Pancreas (tissue), 10 donors: ENCODE results near the gene CHPF. TPM values are rescaled to one million over a fixed set of nuclear protein-coding genes. Genes with fewer than 3 reads are reported as not detected.

Experiments
- ATAC-seq, 4 donors: fragments of 200-7000 bp; cut with Tn5 transposase; one replicate each; pipeline versions ENCODE4 v1.8.0 to v1.9.1; 2020; ENCODE audit warnings: mild to moderate bottlenecking in 4 of 4, moderate library complexity in 4 of 4
- DNase-seq, 6 donors: peaks; one replicate each; pipeline ENCODE4 v3.0.0-alpha.2; 2020
- FAIRE-seq: peaks from 2 replicates; lab custom pipeline; 2012; peaks lifted over from hg19 to GRCh38; lab: Jason Lieb, UNC
- H3K27ac ChIP-seq, 4 donors: fragments of 200-600 bp; sonication (generic); 1 replicate in 3 of 4; 2 replicates in 1 of 4; pipeline versions ENCODE4 v1.5.0 to v1.8.0; 2020
- H3K27me3 ChIP-seq, 4 donors: fragments of 200-600 bp; one replicate each; pipeline ENCODE4 v1.8.0; 2021
- H3K36me3 ChIP-seq, 3 donors: fragments of 200-600 bp; sonication (generic) in 1 of 3; one replicate each; pipeline versions ENCODE4 v1.5.0 to v1.8.0; 2020 to 2021
- H3K4me1 ChIP-seq, 3 donors: fragments of 200-600 bp; one replicate each; pipeline ENCODE4 v1.8.0; 2021
- H3K4me3 ChIP-seq, 4 donors: fragments of 200-600 bp; sonication (generic) in 2 of 4; one replicate each; pipeline versions ENCODE4 v1.5.0 to v1.8.0; 2020 to 2021
- H3K9me3 ChIP-seq, 4 donors: fragments of 200-600 bp; one replicate each; pipeline ENCODE4 v1.8.0; 2021
- CTCF ChIP-seq, 4 donors: fragments of 200-600 bp; sonication (generic) in 3 of 4; IDR thresholded peaks; one replicate each; pipeline versions ENCODE4 v1.5.0 to v1.8.0; 2021; ENCODE audit warnings: antibody characterized with exemption in 4 of 4
- WGBS, 2 donors: extraction: QIAGEN DNeasy Blood & Tissue Kit; methylation state at CpG; one replicate each; pipeline ENCODE4 v1.1.7; 2013; 5-methylcytosine and 5-hydroxymethylcytosine counted together
- intact Hi-C, 3 donors: fragments of 100-400 bp; cut with DNase I; formaldehyde crosslinking; loops; one replicate each; pipeline versions ENCODE4 v1.11.1 to v1.14.2; 2022
- polyA plus RNA-seq, 2 donors: library from polyadenylated mRNA; stranded (reverse); fragments of 200-250 nt; gene quantifications; one replicate each; pipeline ENCODE4 v1.2.3, GENCODE V29; 2013
- total RNA-seq, 6 donors: library from RNA; stranded (reverse); fragmentation: NEBNext Ultra II Directional in 4 of 6; extraction: Animal tissue kit (Norgen Biotek cat#: 25700) in 4 of 6; gene quantifications; one replicate each; pipeline versions ENCODE4 v1.2.1 to v1.2.4, GENCODE V29; 2021 to 2023
- donor health status: healthy with polysubstance abuse.
- donor health status: DM: no; HTN: no; CAD: no; lungs with moderate emphysema.
- donor health status: DM: no; HTN: no; CAD: no.
- donor health status: control.
- donor health status: control.
- donor health status: Bipolar disorder and iron deficiency.
- donor health status: DM: yes; HTN: yes; CAD: no.
- donor health status: DM: no; HTN: no; CAD: no.
- donor health status: DM: no; HTN: no; CAD: no.
- donor health status: DM: yes; HTN: yes; CAD: no.

Gene CHPF
- total and polyA plus RNA-seq, 8 donors = 55.1 to 105 (median 68.5) TPM

- intact Hi-C loops = loop anchor here in 1 of 3 donors (5.0 kb wide), 1 partner anchor 85 kb away; no protein-coding TSS in a partner anchor
- H3K27ac ChIP-seq = no peak overlapping the region
- no peaks in the 10 kb centered on the region for H3K9me3 ChIP-seq
- ATAC-seq (no peak), FAIRE-seq (no peak), DNase-seq (peak in 1 of 6 donors; percentile 77)
- no peak overlapping the region for H3K4me3 ChIP-seq
- H3K27me3 ChIP-seq = no peaks in the 10 kb centered on the region
- no peaks in the 10 kb centered on the region for H3K36me3 ChIP-seq
- WGBS, 2 donors = 94 to 95% methylated on average over 24 to 26 of the region's 26 CpGs
- H3K4me1 ChIP-seq = peaks cover 0 to 8% (median 4%) of the 10 kb centered on the region in 3 donors
- no peak for TF ChIP-seq CTCF (IDR thresholded peaks at IDR 0.05)
These were observed 4.0 kb upstream of the CHPF start for GRCh38 chr2:219547621-219548020.

DNA sequence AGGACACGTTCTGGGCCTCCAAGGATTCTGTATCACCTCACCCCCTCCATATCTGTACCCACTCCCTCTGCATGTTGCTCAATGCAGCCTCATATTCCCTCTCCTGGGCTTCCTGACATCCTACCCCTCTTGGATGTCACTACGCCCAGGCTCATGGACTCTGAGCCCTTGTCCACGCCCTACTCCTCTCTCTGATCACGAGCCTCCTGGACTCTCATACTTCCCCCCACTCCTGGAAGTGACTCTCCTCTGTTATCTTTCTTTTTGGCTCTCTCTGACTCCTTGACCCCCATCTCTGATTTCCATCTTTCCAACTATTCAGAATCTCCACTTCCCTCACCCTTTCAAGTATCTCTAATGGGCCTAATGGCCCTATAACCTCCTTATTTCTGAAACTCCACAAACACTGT, 2.3 kb upstream of the CHPF start:
- DNase-seq = no peak
- no peak for TF ChIP-seq CTCF (IDR thresholded peaks at IDR 0.05)
- Histone ChIP-seq H3K4me3 (no peak overlapping the region), H3K4me1 (peaks cover 0 to 9% (median 5%) of the 10 kb centered on the region in 3 donors), H3K9me3 (no peaks in the 10 kb centered on the region), H3K27ac (no peak overlapping the region), H3K27me3 (no peaks in the 10 kb centered on the region), H3K36me3 (peaks cover 0 to 2% (median 0%) of the 10 kb centered on the region in 3 donors)
- ATAC-seq = no peak
- 74 to 82% methylated on average over 4 of the region's 4 CpGs for WGBS, 2 donors
- intact Hi-C loops = loop anchor here in 1 of 3 donors (5.0 kb wide), 1 partner anchor 86 kb away; no protein-coding TSS in a partner anchor
- FAIRE-seq = no peak

GRCh38 chr2:219545295-219545942, 1.8 kb upstream of the CHPF start:
- intact Hi-C loops = loop anchor here in 1 of 3 donors (5.0 kb wide), 1 partner anchor 87 kb away; no protein-coding TSS in a partner anchor
- TF ChIP-seq CTCF (IDR thresholded peaks at IDR 0.05) = no peak
- FAIRE-seq = no peak
- 85 to 92% methylated on average over 3 of the region's 3 CpGs for WGBS, 2 donors
- Histone ChIP-seq H3K9me3 (no peaks in the 10 kb centered on the region), H3K36me3 (peaks cover 2 to 7% (median 2%) of the 10 kb centered on the region in 3 donors), H3K4me1 (peaks cover 0 to 9% (median 5%) of the 10 kb centered on the region in 3 donors), H3K27ac (no peak overlapping the region), H3K27me3 (no peaks in the 10 kb centered on the region), H3K4me3 (no peak overlapping the region)
- ATAC-seq = no peak
- DNase-seq = no peak

DNA sequence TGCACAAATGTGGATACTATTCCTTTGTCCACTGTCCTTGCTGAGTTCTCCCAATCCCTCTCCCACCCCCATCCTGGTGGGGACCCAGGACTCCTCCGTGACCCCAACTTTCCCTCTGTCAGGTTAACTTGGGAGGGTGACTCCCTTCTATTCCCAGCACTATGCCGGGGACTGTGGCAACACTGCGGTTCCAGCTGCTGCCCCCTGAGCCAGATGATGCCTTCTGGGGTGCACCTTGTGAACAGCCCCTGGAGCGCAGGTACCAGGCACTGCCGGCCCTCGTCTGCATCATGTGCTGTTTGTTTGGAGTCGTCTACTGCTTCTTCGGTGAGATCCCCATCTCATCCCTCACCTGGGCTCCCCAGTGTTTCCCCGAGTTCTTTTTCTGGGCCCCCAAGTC, 958 bp upstream of the CHPF start:
- H3K9me3 ChIP-seq = no peaks in the 10 kb centered on the region
- H3K4me1 ChIP-seq = peaks cover 0 to 9% (median 5%) of the 10 kb centered on the region in 3 donors
- ATAC-seq = no peak
- no peak overlapping the region for H3K27ac ChIP-seq
- no peaks in the 10 kb centered on the region for H3K27me3 ChIP-seq
- H3K36me3 ChIP-seq = peaks cover 2 to 16% (median 7%) of the 10 kb centered on the region in 3 donors
- no peak for FAIRE-seq
- peak in 1 of 6 donors; percentile 64 for DNase-seq
- WGBS, 2 donors = 26 to 40% methylated on average over 9 of the region's 9 CpGs
- peak overlapping the region; percentile 75 to 92 (median 84) for H3K4me3 ChIP-seq
- TF ChIP-seq CTCF (IDR thresholded peaks at IDR 0.05) = no peak
- intact Hi-C loops = loop anchor here in 1 of 3 donors (5.0 kb wide), 1 partner anchor 98 kb away; no protein-coding TSS in a partner anchor
